PC-9 (cell line): ENCODE data around the gene ISL2.

Source experiments
- EZH2 ChIP-seq: fragments of 200-600 bp; sonication (generic); IDR thresholded peaks from 2 replicates; pipeline ENCODE4 v1.8.0; 2017; ENCODE audit warnings: antibody characterized with exemption, low read depth
- TF ChIP-seq, protein P1 (sequence below): fragments of 200-600 bp; sonication (generic); conservative IDR thresholded peaks from 2 replicates; pipeline ENCODE4 v1.6.1; 2017; ENCODE audit warnings: mixed run types, antibody characterized with exemption, mild to moderate bottlenecking, moderate library complexity

DNA sequence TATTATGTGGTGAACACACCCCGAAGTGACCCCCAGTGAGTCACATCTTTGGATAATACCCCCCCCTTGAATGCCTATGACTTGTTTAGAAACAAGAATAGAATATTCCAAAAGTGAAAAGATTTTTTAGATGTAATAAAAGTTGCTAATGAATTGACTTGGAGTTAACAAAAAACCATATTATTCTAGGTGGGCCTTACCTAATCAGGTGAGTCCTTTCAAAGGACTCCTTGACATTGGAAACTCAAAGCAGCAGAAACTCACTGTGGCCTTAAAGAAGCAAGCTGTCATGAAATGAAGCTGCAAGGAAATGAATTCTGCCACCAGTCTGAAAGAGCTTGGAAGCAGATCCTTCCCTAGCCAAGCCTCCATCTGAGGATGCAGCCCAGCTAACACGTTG is 10.9 kb upstream of the ISL2 start:
- TF ChIP-seq, protein P1, sequence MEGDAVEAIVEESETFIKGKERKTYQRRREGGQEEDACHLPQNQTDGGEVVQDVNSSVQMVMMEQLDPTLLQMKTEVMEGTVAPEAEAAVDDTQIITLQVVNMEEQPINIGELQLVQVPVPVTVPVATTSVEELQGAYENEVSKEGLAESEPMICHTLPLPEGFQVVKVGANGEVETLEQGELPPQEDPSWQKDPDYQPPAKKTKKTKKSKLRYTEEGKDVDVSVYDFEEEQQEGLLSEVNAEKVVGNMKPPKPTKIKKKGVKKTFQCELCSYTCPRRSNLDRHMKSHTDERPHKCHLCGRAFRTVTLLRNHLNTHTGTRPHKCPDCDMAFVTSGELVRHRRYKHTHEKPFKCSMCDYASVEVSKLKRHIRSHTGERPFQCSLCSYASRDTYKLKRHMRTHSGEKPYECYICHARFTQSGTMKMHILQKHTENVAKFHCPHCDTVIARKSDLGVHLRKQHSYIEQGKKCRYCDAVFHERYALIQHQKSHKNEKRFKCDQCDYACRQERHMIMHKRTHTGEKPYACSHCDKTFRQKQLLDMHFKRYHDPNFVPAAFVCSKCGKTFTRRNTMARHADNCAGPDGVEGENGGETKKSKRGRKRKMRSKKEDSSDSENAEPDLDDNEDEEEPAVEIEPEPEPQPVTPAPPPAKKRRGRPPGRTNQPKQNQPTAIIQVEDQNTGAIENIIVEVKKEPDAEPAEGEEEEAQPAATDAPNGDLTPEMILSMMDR = no peak
- TF ChIP-seq EZH2 = no peak
